Activated CD4-positive, alpha-beta T cell treated with anti-CD3 and anti-CD28 coated beads, Interleukin-2, amount 10 ng/mL, durations not matched to agents 7 days and 5 days (primary cell): ENCODE measurements around the gene SIMC1. TPM values are rescaled to one million over a fixed set of nuclear protein-coding genes. Genes with fewer than 3 reads are reported as not detected.
"Not testable (repeated sequence)": the region's sequence is repeated elsewhere in the genome, so short reads cannot be mapped to it uniquely, and the experiment has no call there.

Source experiments
- CTCF ChIA-PET: fragments of 350-600 bp; sonication (Branson Sonifier 250); formaldehyde crosslinking; loops from one replicate; lab custom pipeline; 2021; ENCODE audit warnings: antibody characterized with exemption; lab: Charles Lee
- POLR2A ChIA-PET: fragments of 350-600 bp; sonication (Branson Sonifier 250); formaldehyde crosslinking; loops from one replicate; lab custom pipeline; 2021; ENCODE audit warnings: antibody characterized with exemption; lab: Charles Lee
- DNase-seq: peaks from one replicate; pipeline ENCODE4 v3.0.0-alpha.2; 2020
- H3K27ac Mint-ChIP-seq: one replicate; pipeline ENCODE4 v1.8.0; 2021; ENCODE audit warnings: mild to moderate bottlenecking, moderate library complexity, mixed read lengths
- H3K27me3 Mint-ChIP-seq: one replicate; pipeline ENCODE4 v1.8.0; 2021; ENCODE audit warnings: mixed read lengths
- H3K36me3 Mint-ChIP-seq: one replicate; pipeline ENCODE4 v1.8.0; 2021; ENCODE audit warnings: low read depth, mixed read lengths
- H3K4me1 Mint-ChIP-seq: one replicate; pipeline ENCODE4 v1.8.0; 2021; ENCODE audit warnings: mixed read lengths
- H3K4me3 Mint-ChIP-seq: one replicate; pipeline ENCODE4 v1.8.0; 2021; ENCODE audit warnings: mild to moderate bottlenecking, moderate library complexity, mixed read lengths
- H3K9me3 Mint-ChIP-seq: one replicate; pipeline ENCODE4 v1.8.0; 2021; ENCODE audit warnings: mixed read lengths
- total RNA-seq, 2 experiments: library from RNA; stranded (reverse); gene quantifications; one replicate each; pipeline ENCODE4 v1.2.3, GENCODE V29; 2021

The SIMC1 gene
- 10 to 100 TPM; 29.9 to 30.2 TPM for total RNA-seq

GRCh38 chr5:176237971-176238644 is at the start of gene SIMC1:
TSS of gene SIMC1 (plus strand) at chr5:176238424. CDS start at chr5:176238509, 85 bp downstream.
- CTCF ChIA-PET, H3K27me3 Mint-ChIP-seq, H3K4me1 Mint-ChIP-seq, H3K9me3 Mint-ChIP-seq, H3K36me3 Mint-ChIP-seq, POLR2A ChIA-PET: not testable (repeated sequence)
- Mint-ChIP-seq H3K4me3 (peak within 1 kb of the TSS; percentile 70), H3K27ac (peak within 1 kb of the TSS; percentile 84)
- peak; percentile 47 for DNase-seq

GRCh38 chr5:176188506-176189193 is 49.6 kb upstream of the SIMC1 start:
- Mint-ChIP-seq H3K27ac (no peak overlapping the region), H3K9me3 (no peaks in the 10 kb centered on the region), H3K27me3 (peaks cover 12% of the 10 kb centered on the region), H3K4me1 (no peaks in the 10 kb centered on the region), H3K36me3 (no peaks in the 10 kb centered on the region), H3K4me3 (no peak overlapping the region)
- ChIA-PET CTCF (no interaction called here), POLR2A (no interaction called here)
- no peak for DNase-seq

- Mint-ChIP-seq H3K36me3 (no peaks in the 10 kb centered on the region), H3K27me3 (peaks cover 10% of the 10 kb centered on the region), H3K4me1 (no peaks in the 10 kb centered on the region), H3K4me3 (no peak overlapping the region), H3K27ac (no peak overlapping the region), H3K9me3 (no peaks in the 10 kb centered on the region)
- ChIA-PET POLR2A (no interaction called here), CTCF (no interaction called here)
- DNase-seq, result no peak
Observed at GRCh38 chr5:176189857-176190256, 48.4 kb upstream of the SIMC1 start.

GRCh38 chr5:176190886-176191755 is 47.1 kb upstream of the SIMC1 start:
- no peak overlapping the region for H3K27ac Mint-ChIP-seq
- H3K4me3 Mint-ChIP-seq, result no peak overlapping the region
- peaks cover 16% of the 10 kb centered on the region for H3K27me3 Mint-ChIP-seq
- H3K9me3 Mint-ChIP-seq, result no peaks in the 10 kb centered on the region
- H3K4me1 Mint-ChIP-seq, result peaks cover 3% of the 10 kb centered on the region
- POLR2A ChIA-PET, result no interaction called here
- no peak for DNase-seq
- H3K36me3 Mint-ChIP-seq, result no peaks in the 10 kb centered on the region
- CTCF ChIA-PET, result no interaction called here

GRCh38 chr5:176192094-176192721 is 46.0 kb upstream of the SIMC1 start:
- Mint-ChIP-seq H3K9me3 (no peaks in the 10 kb centered on the region), H3K27ac (no peak overlapping the region), H3K4me1 (peaks cover 3% of the 10 kb centered on the region), H3K4me3 (no peak overlapping the region), H3K36me3 (no peaks in the 10 kb centered on the region), H3K27me3 (peaks cover 16% of the 10 kb centered on the region)
- ChIA-PET CTCF (interaction anchor here (0.5 kb wide), 1 partner anchor 328 kb away, joined by 5 read pairs; no protein-coding TSS in a partner anchor), POLR2A (no interaction called here)
- DNase-seq, result no peak

- H3K4me3 Mint-ChIP-seq, H3K27ac Mint-ChIP-seq, H3K36me3 Mint-ChIP-seq, POLR2A ChIA-PET, H3K9me3 Mint-ChIP-seq, DNase-seq, CTCF ChIA-PET, H3K4me1 Mint-ChIP-seq: not testable (repeated sequence)
- peaks cover 21% of the 10 kb centered on the region for H3K27me3 Mint-ChIP-seq
Observed at GRCh38 chr5:176192722-176193117, 45.5 kb upstream of the SIMC1 start.

- H3K4me1 Mint-ChIP-seq, H3K9me3 Mint-ChIP-seq, H3K36me3 Mint-ChIP-seq, POLR2A ChIA-PET, DNase-seq, H3K27ac Mint-ChIP-seq, CTCF ChIA-PET, H3K4me3 Mint-ChIP-seq: not testable (repeated sequence)
- peaks cover 25% of the 10 kb centered on the region for H3K27me3 Mint-ChIP-seq
Observed at GRCh38 chr5:176193636-176194035, 44.6 kb upstream of the SIMC1 start.

- H3K4me1 Mint-ChIP-seq, H3K4me3 Mint-ChIP-seq, H3K27ac Mint-ChIP-seq, H3K9me3 Mint-ChIP-seq, CTCF ChIA-PET, DNase-seq, POLR2A ChIA-PET, H3K36me3 Mint-ChIP-seq: not testable (repeated sequence)
- H3K27me3 Mint-ChIP-seq, result peaks cover 29% of the 10 kb centered on the region
Observed at GRCh38 chr5:176194238-176195083, 43.8 kb upstream of the SIMC1 start.

- DNase-seq, H3K4me3 Mint-ChIP-seq, H3K27ac Mint-ChIP-seq, H3K36me3 Mint-ChIP-seq, H3K4me1 Mint-ChIP-seq, H3K9me3 Mint-ChIP-seq, CTCF ChIA-PET, POLR2A ChIA-PET: not testable (repeated sequence)
- H3K27me3 Mint-ChIP-seq, result peaks cover 34% of the 10 kb centered on the region
Observed at GRCh38 chr5:176195084-176195413, 43.2 kb upstream of the SIMC1 start.

GRCh38 chr5:176195487-176196207 is 42.6 kb upstream of the SIMC1 start:
- H3K27ac Mint-ChIP-seq, H3K4me3 Mint-ChIP-seq, H3K9me3 Mint-ChIP-seq, POLR2A ChIA-PET, DNase-seq, H3K36me3 Mint-ChIP-seq, CTCF ChIA-PET, H3K4me1 Mint-ChIP-seq: not testable (repeated sequence)
- peaks cover 37% of the 10 kb centered on the region for H3K27me3 Mint-ChIP-seq

- H3K4me3 Mint-ChIP-seq, POLR2A ChIA-PET, H3K36me3 Mint-ChIP-seq, CTCF ChIA-PET, H3K4me1 Mint-ChIP-seq, H3K27ac Mint-ChIP-seq, H3K9me3 Mint-ChIP-seq, DNase-seq: not testable (repeated sequence)
- H3K27me3 Mint-ChIP-seq, result peaks cover 38% of the 10 kb centered on the region
Observed at GRCh38 chr5:176196781-176197180, 41.4 kb upstream of the SIMC1 start.
